GM21576 (cell line): Measurements from ENCODE around the gene TXNL1.

ENCODE experiments used
- ATAC-seq: cut with Tn5 transposase; IDR thresholded peaks from one replicate; pipeline ENCODE4 v1.9.1; 2021; ENCODE audit warnings: mild to moderate bottlenecking, moderate library complexity; ENCODE audit not compliant: unreplicated experiment

Gene TXNL1

GRCh38 chr18:56570978-56571377, 67.4 kb downstream of the TXNL1 start:
- ATAC-seq: no peak

GRCh38 chr18:56569416-56569815, 69.0 kb downstream of the TXNL1 start:
- no peak for ATAC-seq

DNA sequence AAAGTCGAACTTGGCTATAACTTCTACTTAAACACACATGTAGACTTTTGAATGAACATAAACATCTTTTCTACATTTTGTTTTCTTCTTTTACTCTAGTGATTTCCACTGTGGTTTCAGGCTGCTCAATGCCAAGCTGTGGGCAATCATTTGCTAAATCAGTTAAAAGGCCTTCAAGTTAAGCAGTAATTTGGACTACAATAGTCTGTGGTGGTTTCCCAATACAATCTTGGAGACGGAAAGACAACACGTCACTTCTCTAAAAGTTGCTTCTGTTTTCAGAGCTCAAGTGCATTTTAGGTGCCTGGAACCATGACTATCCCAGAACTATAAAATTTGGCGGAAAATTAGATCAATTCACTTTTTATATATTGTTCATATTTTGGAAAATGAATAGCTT, 69.4 kb downstream of the TXNL1 start:
- no peak for ATAC-seq

DNA sequence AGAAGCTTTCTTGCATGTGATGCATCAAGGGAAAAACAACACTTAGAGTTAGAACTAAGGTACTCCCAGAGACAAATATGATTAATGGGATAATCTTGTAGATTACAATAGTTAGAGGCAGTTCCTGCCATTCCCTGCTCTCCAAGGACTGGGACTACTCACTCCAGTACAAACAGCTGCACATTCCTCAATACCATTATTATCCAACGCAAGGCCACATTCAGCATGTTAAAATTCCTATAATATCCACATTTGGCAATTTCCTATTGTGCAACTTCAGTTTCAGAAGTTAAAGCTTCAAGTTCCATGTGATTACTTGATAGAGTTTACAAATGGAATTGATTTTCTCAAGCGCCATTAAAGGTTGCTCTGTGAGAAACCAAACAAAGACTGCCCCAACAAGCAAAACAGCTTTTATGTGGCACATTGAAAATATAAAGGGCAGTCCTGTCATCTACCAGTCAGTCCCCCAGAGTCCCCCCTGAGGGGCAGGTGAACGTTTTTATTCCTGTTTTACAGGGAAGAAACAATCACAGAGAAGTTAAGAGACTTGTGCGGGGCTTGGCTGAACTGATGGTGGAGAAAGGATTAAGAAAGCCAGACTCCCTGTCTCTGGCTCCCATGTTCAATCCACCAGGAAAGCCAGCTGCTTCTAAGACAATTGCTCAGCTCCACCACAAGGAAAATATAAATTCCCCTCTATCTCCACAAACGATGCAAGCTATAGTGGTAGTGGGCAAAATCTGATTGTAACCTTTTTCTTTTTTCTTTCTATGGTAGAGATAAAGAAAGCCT, 72.6 kb downstream of the TXNL1 start:
- no peak for ATAC-seq

- ATAC-seq: no peak
Observed at GRCh38 chr18:56565046-56565445, 73.3 kb downstream of the TXNL1 start.

- no peak for ATAC-seq
Observed at GRCh38 chr18:56563568-56563967, 74.8 kb downstream of the TXNL1 start.

GRCh38 chr18:56562479-56562878, 75.9 kb downstream of the TXNL1 start:
- ATAC-seq: no peak

DNA sequence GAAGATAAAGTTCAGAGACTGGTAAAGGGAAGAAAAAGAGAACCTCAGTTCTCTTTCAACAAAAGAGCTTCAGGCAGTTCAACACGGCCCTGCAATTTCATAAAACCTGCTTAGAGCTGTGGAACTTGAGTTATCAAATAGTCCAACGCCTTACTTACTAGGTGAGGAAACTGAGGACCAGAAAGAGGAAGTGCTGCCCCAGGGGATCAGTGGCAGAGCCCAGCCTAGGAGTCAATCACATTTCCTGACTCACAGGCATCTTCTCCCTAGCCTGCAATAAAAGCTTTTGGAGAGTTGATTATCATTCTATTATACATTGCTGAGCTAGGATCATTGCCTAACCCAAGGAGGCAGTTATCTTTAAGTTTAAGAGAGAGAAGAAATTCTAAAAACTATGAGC, 77.4 kb downstream of the TXNL1 start:
- ATAC-seq: no peak

DNA sequence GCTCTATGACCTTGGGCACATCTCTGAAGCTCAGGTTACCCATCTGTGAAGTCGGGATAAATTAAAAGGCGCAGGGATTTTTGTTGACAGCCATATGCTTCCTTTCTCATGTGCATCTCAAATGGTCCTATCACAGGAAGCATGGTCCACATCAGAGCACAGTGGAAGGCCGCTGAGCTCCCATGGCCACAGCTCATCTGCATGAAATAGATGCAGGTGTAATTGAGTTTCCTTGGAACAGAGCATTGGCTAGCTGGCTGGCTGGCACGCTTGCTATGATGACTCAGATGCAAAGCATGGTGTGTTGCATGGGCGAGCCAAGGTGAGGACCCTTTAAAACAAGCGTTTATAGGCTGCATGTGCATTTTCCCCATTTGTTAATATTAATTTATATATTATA, 79.3 kb downstream of the TXNL1 start:
- no peak for ATAC-seq

DNA sequence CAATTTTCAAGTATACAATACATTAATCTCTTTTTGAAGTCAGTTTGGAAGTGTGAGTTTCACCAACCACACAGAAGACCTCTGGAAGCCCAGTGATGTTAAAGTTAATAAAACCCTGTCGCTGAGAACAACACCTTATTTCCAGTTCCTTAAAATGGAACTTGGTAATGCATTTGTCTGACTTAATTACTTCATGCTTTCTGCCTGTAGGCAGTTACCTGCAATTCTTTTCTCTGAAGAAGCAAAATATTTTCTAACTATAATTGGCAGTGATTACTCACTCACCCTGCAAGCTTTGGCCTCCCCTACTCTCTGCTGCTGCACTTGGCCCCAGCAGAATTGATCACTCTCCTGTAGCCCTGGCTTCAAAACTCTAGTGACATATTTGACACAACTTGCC, 81.5 kb downstream of the TXNL1 start:
- ATAC-seq: no peak

- ATAC-seq: no peak
Observed at GRCh38 chr18:56550121-56550520, 88.3 kb downstream of the TXNL1 start.
